Tibial nerve (tissue), 4 donors: ENCODE data around the gene CDCP2.

Experiments used
- CTCF ChIP-seq, 5 experiments: fragments of 200-600 bp in 3 of 5; fragments of 450-650 bp in 2 of 5; sonication (generic) in 3 of 5; IDR thresholded peaks; one replicate each; pipeline ENCODE4 v1.5.1; 2016 to 2019; ENCODE audit warnings: antibody characterized with exemption in 5 of 5, mild to moderate bottlenecking in 3 of 5, moderate library complexity in 2 of 5
- EP300 ChIP-seq, 2 donors: sonication (generic); formaldehyde crosslinking; IDR thresholded peaks; one replicate each; pipeline ENCODE4 v1.6.1; 2017; ENCODE audit warnings: antibody characterized with exemption in 2 of 2, mild to moderate bottlenecking in 1 of 2

GRCh38 chr1:54157401-54157800, 4.6 kb upstream of the CDCP2 start:
- TF ChIP-seq CTCF (IDR thresholded peaks at IDR 0.05) = no peak
- TF ChIP-seq EP300 (IDR thresholded peaks at IDR 0.05) = no peak
